Activated gamma-delta T cell (primary cell): Measurements from ENCODE around the gene CLEC18B.
"Not testable (repeated sequence)": the region's sequence is repeated elsewhere in the genome, so short reads cannot be mapped to it uniquely, and the experiment has no call there.

Source experiments
- DNase-seq: peaks from one replicate; lab custom pipeline; 2025; lab: John Stamatoyannopoulos, UW
- total RNA-seq, 2 donors: gene quantifications; one replicate each; lab custom pipeline; 2026; lab: John Stamatoyannopoulos, UW

The CLEC18B gene
- 0.79 to 0.92 reads per million in 2 donors for total RNA-seq

- not testable (repeated sequence) for DNase-seq
These were observed at the start of gene CLEC18B for GRCh38 chr16:74420612-74421481. Gene CLEC18B (minus strand): TSS chr16:74421478. CDS start chr16:74421270, 208 bp downstream.

GRCh38 chr16:74469946-74470478 lies 48.7 kb upstream of the CLEC18B start:
- DNase-seq, result no peak

- no peak for DNase-seq
These were observed 47.7 kb upstream of the CLEC18B start for GRCh38 chr16:74468807-74469525.

- no peak for DNase-seq
These were observed 45.6 kb upstream of the CLEC18B start for GRCh38 chr16:74466872-74467271.

- no peak for DNase-seq
These were observed 44.8 kb upstream of the CLEC18B start for GRCh38 chr16:74465851-74466685.

GRCh38 chr16:74465281-74465680 lies 44.0 kb upstream of the CLEC18B start:
- DNase-seq, result no peak

- DNase-seq, result no peak
These were observed 42.6 kb upstream of the CLEC18B start for GRCh38 chr16:74463888-74464287.

GRCh38 chr16:74462361-74462760 lies 41.1 kb upstream of the CLEC18B start:
- DNase-seq, result no peak

- DNase-seq, result no peak
These were observed 40.5 kb upstream of the CLEC18B start for GRCh38 chr16:74461826-74462225.

- DNase-seq, result no peak
These were observed 39.3 kb upstream of the CLEC18B start for GRCh38 chr16:74460542-74460941.

GRCh38 chr16:74456290-74456625 lies 35.0 kb upstream of the CLEC18B start:
- no peak for DNase-seq

GRCh38 chr16:74455619-74456289 lies 34.5 kb upstream of the CLEC18B start:
- no peak for DNase-seq

GRCh38 chr16:74455213-74455612 lies 33.9 kb upstream of the CLEC18B start:
- DNase-seq, result no peak

- no peak for DNase-seq
These were observed 30.9 kb upstream of the CLEC18B start for GRCh38 chr16:74451951-74452758.

GRCh38 chr16:74450967-74451760 lies 29.9 kb upstream of the CLEC18B start:
- no peak for DNase-seq

- DNase-seq, result no peak
These were observed 29.0 kb upstream of the CLEC18B start for GRCh38 chr16:74450236-74450635.

- DNase-seq, result no peak
These were observed 28.2 kb upstream of the CLEC18B start for GRCh38 chr16:74449470-74449869.

GRCh38 chr16:74448990-74449389 lies 27.7 kb upstream of the CLEC18B start:
- no peak for DNase-seq

- DNase-seq, result no peak
These were observed 26.3 kb upstream of the CLEC18B start for GRCh38 chr16:74447578-74447977.

- DNase-seq, result no peak
These were observed 25.6 kb upstream of the CLEC18B start for GRCh38 chr16:74446866-74447265.
